H1 (cell line): ENCODE data around the gene KRT17. TPM values are rescaled to one million over a fixed set of nuclear protein-coding genes. Genes with fewer than 3 reads are reported as not detected.

Experiments used
- CTCF ChIA-PET: fragments of 300-600 bp; sonication (Branson Sonifier 250); formaldehyde crosslinking; loops from one replicate; lab custom pipeline; 2021; ENCODE audit not compliant: partially characterized antibody; lab: Charles Lee
- POLR2A ChIA-PET: fragments of 300-600 bp; sonication (Branson Sonifier 250); formaldehyde crosslinking; loops from one replicate; lab custom pipeline; 2021; ENCODE audit warnings: inconsistent platforms; ENCODE audit not compliant: partially characterized antibody; lab: Charles Lee
- DNase-seq, 2 experiments: peaks; one replicate each; pipeline versions ENCODE4 v3.0.0 to v3.0.0-alpha.2; 2010 to 2022; ENCODE audit warnings: low spot score in 2 of 2, low read depth in 1 of 2, mixed read lengths in 1 of 2
- FAIRE-seq: peaks from 2 replicates; lab custom pipeline; 2011; peaks lifted over from hg19 to GRCh38; lab: Jason Lieb, UNC
- H2AFZ ChIP-seq: 2 replicates; pipeline ENCODE4 v1.8.1; 2012; ENCODE audit warnings: low read length, inconsistent platforms
- H2AK5ac ChIP-seq: 2 replicates; pipeline ENCODE4 v1.6.1; 2013; ENCODE audit warnings: low read depth, low read length
- H2BK120ac ChIP-seq: replicated peaks from 2 replicates; pipeline ENCODE3; 2013; ENCODE audit warnings: low read depth, low read length, inconsistent platforms
- H2BK12ac ChIP-seq: 2 replicates; pipeline ENCODE4 v1.6.1; 2013; ENCODE audit warnings: low read depth, low read length
- H2BK15ac ChIP-seq: 2 replicates; pipeline ENCODE4 v1.6.1; 2013; ENCODE audit warnings: low read length
- H2BK20ac ChIP-seq: 2 replicates; pipeline ENCODE4 v1.6.1; 2013; ENCODE audit warnings: low read length
- H2BK5ac ChIP-seq: 2 replicates; pipeline ENCODE4 v1.6.1; 2013; ENCODE audit warnings: low read depth, low read length
- H3K14ac ChIP-seq: 2 replicates; pipeline ENCODE4 v1.6.1; 2013; ENCODE audit warnings: inconsistent platforms; ENCODE audit not compliant: insufficient read length
- H3K18ac ChIP-seq: 2 replicates; pipeline ENCODE4 v1.6.1; 2013; ENCODE audit warnings: low read length; ENCODE audit errors: extremely low read depth
- H3K23ac ChIP-seq: 2 replicates; pipeline ENCODE4 v1.6.1; 2013; ENCODE audit warnings: inconsistent platforms; ENCODE audit not compliant: insufficient read length
- H3K23me2 ChIP-seq: 2 replicates; pipeline ENCODE4 v1.6.1; 2013; ENCODE audit warnings: low read depth, low read length
- H3K27ac ChIP-seq: 2 replicates; pipeline ENCODE4 v1.6.1; 2011; ENCODE audit warnings: low read depth, low read length, inconsistent platforms
- H3K27me3 ChIP-seq, 4 experiments: replicated peaks in 1 of 4; 1 replicate in 1 of 4; 2 replicates in 3 of 4; pipeline versions ENCODE4 v1.6.1 to v1.8.1; 2011 to 2013; ENCODE audit warnings: low read length in 3 of 4, mild to moderate bottlenecking in 3 of 4, inconsistent platforms in 2 of 4, mixed read lengths in 2 of 4, moderate library complexity in 1 of 4; ENCODE audit not compliant: control insufficient read depth in 3 of 4, insufficient read depth in 3 of 4; ENCODE audit errors: extremely low read depth in 1 of 4
- H3K36me3 ChIP-seq, 4 experiments: 2 replicates each; pipeline versions ENCODE4 v1.6.1 to v1.8.1; 2011 to 2013; ENCODE audit warnings: mild to moderate bottlenecking in 4 of 4, low read length in 3 of 4, moderate library complexity in 2 of 4, control low read depth in 1 of 4, inconsistent platforms in 1 of 4; ENCODE audit not compliant: insufficient read depth in 4 of 4, control insufficient read depth in 2 of 4
- H3K4ac ChIP-seq: replicated peaks from 2 replicates; pipeline ENCODE3; 2013; ENCODE audit warnings: low read length, low read depth, mixed read lengths, inconsistent platforms; ENCODE audit not compliant: insufficient read length
- H3K4me1 ChIP-seq, 4 experiments: replicated peaks in 1 of 4; 1 replicate in 1 of 4; 2 replicates in 3 of 4; pipeline versions ENCODE4 v1.6.1 to v1.8.1; 2011 to 2013; ENCODE audit warnings: low read length in 3 of 4, inconsistent platforms in 2 of 4, mixed read lengths in 1 of 4; ENCODE audit not compliant: insufficient read depth in 4 of 4, control insufficient read depth in 3 of 4
- H3K4me2 ChIP-seq, 2 experiments: 2 replicates each; pipeline versions ENCODE4 v1.6.1 to v1.8.1; 2011 to 2013; ENCODE audit warnings: low read depth in 2 of 2, low read length in 2 of 2, control low read depth in 1 of 2, inconsistent platforms in 1 of 2, mild to moderate bottlenecking in 1 of 2; ENCODE audit not compliant: insufficient read depth in 1 of 2
- H3K4me3 ChIP-seq, 4 experiments: fragments of 200-600, 300-600 bp in 1 of 4; sonication (generic), shearing (Covaris generic), sonication (Bioruptor Twin) in 1 of 4; 2 replicates each; pipeline versions ENCODE4 v1.5.1 to v1.8.1; 2011 to 2016; ENCODE audit warnings: low read length in 4 of 4, low read depth in 3 of 4, control low read depth in 2 of 4, inconsistent platforms in 2 of 4, mild to moderate bottlenecking in 2 of 4, mixed read lengths in 1 of 4, moderate library complexity in 1 of 4; ENCODE audit not compliant: insufficient read depth in 2 of 4; ENCODE audit errors: extremely low read depth in 1 of 4
- H3K56ac ChIP-seq: replicated peaks from 2 replicates; pipeline ENCODE3; 2013; ENCODE audit warnings: low read depth, mild to moderate bottlenecking, mixed read lengths, low read length, inconsistent platforms; ENCODE audit not compliant: insufficient read length
- H3K79me1 ChIP-seq: 2 replicates; pipeline ENCODE4 v1.6.1; 2013; ENCODE audit warnings: low read depth, low read length, control low read depth
- H3K79me2 ChIP-seq, 2 experiments: 2 replicates each; pipeline versions ENCODE4 v1.6.1 to v1.8.1; 2012 to 2013; ENCODE audit warnings: low read length in 2 of 2, mild to moderate bottlenecking in 2 of 2, inconsistent platforms in 1 of 2; ENCODE audit not compliant: insufficient read depth in 2 of 2, control insufficient read depth in 1 of 2
- H3K9ac ChIP-seq, 4 experiments: replicated peaks in 1 of 4; 1 replicate in 1 of 4; 2 replicates in 3 of 4; pipeline versions ENCODE4 v1.6.1 to v1.8.1; 2011 to 2013; ENCODE audit warnings: low read depth in 3 of 4, low read length in 3 of 4, control low read depth in 2 of 4, mild to moderate bottlenecking in 2 of 4, moderate library complexity in 2 of 4, inconsistent platforms in 1 of 4; ENCODE audit errors: extremely low read depth in 1 of 4
- H3K9me3 ChIP-seq, 2 experiments: 2 replicates each; pipeline versions ENCODE4 v1.6.1 to v1.8.1; 2012 to 2013; ENCODE audit warnings: mild to moderate bottlenecking in 2 of 2, moderate library complexity in 2 of 2, control low read depth in 1 of 2, inconsistent platforms in 1 of 2, low read depth in 1 of 2, low read length in 1 of 2, mixed read lengths in 1 of 2; ENCODE audit not compliant: insufficient read depth in 2 of 2
- H4K20me1 ChIP-seq, 2 experiments: replicated peaks in 1 of 2; 2 replicates each; pipeline versions ENCODE3 to v1.8.1; 2011 to 2013; ENCODE audit warnings: inconsistent platforms in 2 of 2, low read length in 2 of 2, mild to moderate bottlenecking in 1 of 2; ENCODE audit not compliant: insufficient read depth in 2 of 2, control insufficient read depth in 1 of 2
- H4K5ac ChIP-seq: 2 replicates; pipeline ENCODE4 v1.6.1; 2013; ENCODE audit warnings: low read length, low read depth, mixed read lengths, inconsistent platforms; ENCODE audit not compliant: insufficient read length
- H4K8ac ChIP-seq: 2 replicates; pipeline ENCODE4 v1.8.0; 2013; ENCODE audit warnings: mild to moderate bottlenecking, moderate library complexity, low read length, inconsistent platforms; ENCODE audit not compliant: insufficient read depth; ENCODE audit errors: extremely low read depth
- H4K91ac ChIP-seq: replicated peaks from 2 replicates; pipeline ENCODE3; 2013; ENCODE audit warnings: low read length, mixed read lengths, inconsistent platforms; ENCODE audit not compliant: insufficient read length
- ATF2 ChIP-seq: IDR thresholded peaks from 2 replicates; pipeline ENCODE4 v1.6.1; 2012; ENCODE audit warnings: low read length, inconsistent platforms
- BACH1 ChIP-seq: IDR thresholded peaks from 2 replicates; pipeline ENCODE4 v1.6.1; 2012; ENCODE audit warnings: low read length, improper control_type of control experiment
- CREB1 ChIP-seq: IDR thresholded peaks from 2 replicates; pipeline ENCODE4 v1.6.1; 2012; ENCODE audit warnings: inconsistent platforms
- E2F6 ChIP-seq: IDR thresholded peaks from 2 replicates; pipeline ENCODE4 v1.6.1; 2012; ENCODE audit warnings: inconsistent platforms
- EP300 ChIP-seq, 2 experiments: IDR thresholded peaks; 1 replicate in 1 of 2; 2 replicates in 1 of 2; pipeline ENCODE4 v1.6.1; 2011 to 2012; ENCODE audit warnings: low read depth in 2 of 2, low read length in 2 of 2, mild to moderate bottlenecking in 2 of 2, borderline replicate concordance in 1 of 2, inconsistent platforms in 1 of 2, moderate library complexity in 1 of 2
- KDM5A ChIP-seq: fragments of 200-600 bp; IDR thresholded peaks from 2 replicates; pipeline ENCODE4 v1.7.1; 2012; ENCODE audit warnings: mild to moderate bottlenecking, low read length, inconsistent platforms, mixed read lengths
- POLR2A ChIP-seq, 2 experiments: IDR thresholded peaks; 1 replicate in 1 of 2; 2 replicates in 1 of 2; pipeline ENCODE4 v1.6.1; 2011; ENCODE audit warnings: low read depth in 2 of 2, low read length in 2 of 2, mild to moderate bottlenecking in 2 of 2; ENCODE audit errors: control extremely low read depth in 1 of 2
- TAF7 ChIP-seq: optimal IDR thresholded peaks from 2 replicates; pipeline ENCODE3; 2011; ENCODE audit warnings: low read depth, mild to moderate bottlenecking, inconsistent platforms, low read length, moderate library complexity, borderline replicate concordance
- TCF12 ChIP-seq: IDR thresholded peaks from 2 replicates; pipeline ENCODE4 v1.6.1; 2011; ENCODE audit warnings: low read depth, mild to moderate bottlenecking, low read length
- WGBS, 2 experiments: shearing (Covaris generic) in 1 of 2; methylation state at CpG; one replicate each; pipeline versions ENCODE4 v1.1.6 to v1.1.7; 2013 to 2015; ENCODE audit warnings: low lambda C conversion rate in 2 of 2, mixed read lengths in 2 of 2, inconsistent platforms in 1 of 2, low coverage in 1 of 2, missing lambda C conversion rate in 1 of 2; ENCODE audit not compliant: insufficient replicate concordance in 2 of 2, insufficient coverage in 1 of 2, insufficient read length in 1 of 2; ENCODE audit errors: extremely low coverage in 1 of 2, missing lambda C conversion rate in 1 of 2; 5-methylcytosine and 5-hydroxymethylcytosine counted together
- polyA plus RNA-seq, 7 experiments: library from polyadenylated mRNA; depleted of rRNA in 3 of 7; stranded (reverse) in 5 of 7; unstranded in 2 of 7; fragments of >200 nt in 5 of 7; fragments of 200-250 nt in 2 of 7; gene quantifications; 1 replicate in 5 of 7; 2 replicates in 1 of 7; 4 replicates in 1 of 7; pipeline versions ENCODE4 v1.2.1 to v1.2.3, GENCODE V29; 2011 to 2013; ENCODE audit warnings: missing spikeins in 2 of 7, mixed read lengths in 2 of 7
- total RNA-seq: library from RNA; stranded (reverse); fragmentation: NEBNext Ultra II Directional; extraction: Animal tissue kit (Norgen Biotek cat#: 25700); gene quantifications from 2 replicates; pipeline ENCODE4 v1.2.1, GENCODE V29; 2021

The KRT17 gene
- total and polyA plus RNA-seq, 2 of the 8 experiments (the other 6 are each of a cell fraction or from before 2014, with no cell fraction given), result 0.50 to 0.95 TPM

- H3K27me3 ChIP-seq, result no peaks in the 10 kb centered on the region; a peak in 2 of 7 replicates
- peak overlapping the region; percentile 90 for H3K56ac ChIP-seq
- H3K36me3 ChIP-seq, result no peaks in the 10 kb centered on the region
- no peak overlapping the region for H4K91ac ChIP-seq
- H3K4me2 ChIP-seq, result no peak overlapping the region
- no peak overlapping the region; a peak in 1 of 8 replicates for H3K4me3 ChIP-seq
- peak overlapping the region; percentile 82; the same call in 1 of the 2 replicates for H2BK12ac ChIP-seq
- H2BK120ac ChIP-seq, result no peak overlapping the region
- H4K5ac ChIP-seq, result no peak overlapping the region
- H3K27ac ChIP-seq, result no peak overlapping the region
- WGBS, 2 experiments, result 90% methylated on average over 13 of the region's 13 CpGs; no CpG with 5 or more reads in 1 of the 2 experiments
- no peak overlapping the region for H4K8ac ChIP-seq
- CTCF ChIA-PET, result interaction anchor here (0.7 to 20.4 kb wide), 10 partner anchors 11 to 167 kb away, joined by 3 to 492 read pairs (median 12); partner anchors contain the start of gene KRT17
- no peak for DNase-seq
- H2BK20ac ChIP-seq, result no peak overlapping the region; the same call in 1 of the 2 replicates
- H3K23ac ChIP-seq, result no peak overlapping the region
- H3K79me1 ChIP-seq, result no peaks in the 10 kb centered on the region
- H3K14ac ChIP-seq, result no peak overlapping the region
- no peaks in the 10 kb centered on the region for H3K9me3 ChIP-seq
- no peak overlapping the region for H2AFZ ChIP-seq
- H4K20me1 ChIP-seq, result peaks cover 0 to 8% of the 10 kb centered on the region in 2 experiments
- H2BK15ac ChIP-seq, result peak overlapping the region; percentile 76
- POLR2A ChIA-PET, result interaction anchor here (0.7 to 4.1 kb wide), 4 partner anchors 38 to 134 kb away, joined by 3 to 23 read pairs (median 8); partner anchors contain the start of genes EIF1, JUP and KRT19
- no peaks in the 10 kb centered on the region for H3K79me2 ChIP-seq
- peaks cover 17% of the 10 kb centered on the region; the same call in 1 of the 2 replicates for H3K23me2 ChIP-seq
- no peak overlapping the region for H3K9ac ChIP-seq
- H3K4ac ChIP-seq, result peak overlapping the region; percentile 83
- peaks cover 0 to 24% (median 13%) of the 10 kb centered on the region in 4 experiments; a peak in 6 of 7 replicates for H3K4me1 ChIP-seq
- peak; percentile 32 for FAIRE-seq
- no peak overlapping the region for H3K18ac ChIP-seq
- peak overlapping the region; percentile 84 for H2BK5ac ChIP-seq
- peak overlapping the region; percentile 76; the same call in 1 of the 2 replicates for H2AK5ac ChIP-seq
- TF ChIP-seq TAF7 (no peak), KDM5A (no peak), EP300 (IDR thresholded peaks at IDR 0.05; ENCODE audit: borderline replicate concordance in 1 of 2, low read depth in 2 of 2, low read length in 2 of 2) (no peak), BACH1 (no peak), E2F6 (no peak), CREB1 (no peak), ATF2 (no peak), TCF12 (no peak), POLR2A (IDR thresholded peaks at IDR 0.05; ENCODE audit: control extremely low read depth in 1 of 2, low read depth in 2 of 2, low read length in 2 of 2) (no peak)
Observed at GRCh38 chr17:41651625-41652460, 27.5 kb upstream of the KRT17 start.
